ENCODE results near the gene RPL13A. TPM values are rescaled to one million over a fixed set of nuclear protein-coding genes. Genes with fewer than 3 reads are reported as not detected.
"Not testable (repeated sequence)": the region's sequence is repeated elsewhere in the genome, so short reads cannot be mapped to it uniquely, and the experiment has no call there.

The RPL13A gene
- 1,000 to 10,000 TPM; 2,758 to 3,345 (median 3,013) TPM for polyA plus RNA-seq (ENCODE audit: insufficient read length in 3 of 3)
- long read RNA-seq, donor 1, transcript RPL13A-204 (5 exons, 728 nt): minor isoform, 22 of 1,051 reads
- long read RNA-seq, donor 1, transcript RPL13A-201 (8 exons, 1,181 nt): major isoform, 763 of 1,051 reads
- long read RNA-seq, donor 1, transcript RPL13A-214 (8 exons, 1,122 nt): minor isoform, 30 of 1,051 reads
- long read RNA-seq, donor 1, partial matches to known transcripts: 222 of 1,051 reads
- long read RNA-seq, donor 1, other reads (novel, unspliced or antisense): 13 of 1,051 reads
- long read RNA-seq, donor 2, transcript RPL13A-204 (5 exons, 728 nt): minor isoform, 15 of 1,480 reads
- long read RNA-seq, donor 2, transcript RPL13A-214 (8 exons, 1,122 nt): minor isoform, 25 of 1,480 reads
- long read RNA-seq, donor 2, transcript RPL13A-201 (8 exons, 1,181 nt): major isoform, 912 of 1,480 reads
- long read RNA-seq, donor 2, partial matches to known transcripts: 504 of 1,480 reads
- long read RNA-seq, donor 2, other reads (novel, unspliced or antisense): 20 of 1,480 reads
- long read RNA-seq, donor 3, transcript RPL13A-214 (8 exons, 1,122 nt): minor isoform, 26 of 1,057 reads
- long read RNA-seq, donor 3, transcript RPL13A-204 (5 exons, 728 nt): minor isoform, 34 of 1,057 reads
- long read RNA-seq, donor 3, transcript RPL13A-201 (8 exons, 1,181 nt): major isoform, 662 of 1,057 reads
- long read RNA-seq, donor 3, partial matches to known transcripts: 319 of 1,057 reads
- long read RNA-seq, donor 3, other reads (novel, unspliced or antisense): 15 of 1,057 reads
- long read RNA-seq, donor 4, transcript RPL13A-214 (8 exons, 1,122 nt): minor isoform, 25 of 1,384 reads
- long read RNA-seq, donor 4, transcript RPL13A-204 (5 exons, 728 nt): minor isoform, 41 of 1,384 reads
- long read RNA-seq, donor 4, transcript RPL13A-201 (8 exons, 1,181 nt): major isoform, 736 of 1,384 reads
- long read RNA-seq, donor 4, partial matches to known transcripts: 553 of 1,384 reads
- long read RNA-seq, donor 4, other reads (novel, unspliced or antisense): 27 of 1,384 reads
- long read RNA-seq, donor 5, transcript RPL13A-201 (8 exons, 1,181 nt): major isoform, 608 of 843 reads
- long read RNA-seq, donor 5, transcript RPL13A-204 (5 exons, 728 nt): minor isoform, 11 of 843 reads
- long read RNA-seq, donor 5, transcript RPL13A-214 (8 exons, 1,122 nt): minor isoform, 23 of 843 reads
- long read RNA-seq, donor 5, partial matches to known transcripts: 182 of 843 reads
- long read RNA-seq, donor 5, other reads (novel, unspliced or antisense): 17 of 843 reads
- long read RNA-seq, donor 6, transcript RPL13A-201 (8 exons, 1,181 nt): major isoform, 494 of 867 reads
- long read RNA-seq, donor 6, transcript RPL13A-214 (8 exons, 1,122 nt): minor isoform, 14 of 867 reads
- long read RNA-seq, donor 6, transcript RPL13A-204 (5 exons, 728 nt): minor isoform, 46 of 867 reads
- long read RNA-seq, donor 6, partial matches to known transcripts: 301 of 867 reads
- long read RNA-seq, donor 6, other reads (novel, unspliced or antisense): 9 of 867 reads
- long read RNA-seq, donor 7, transcript RPL13A-204 (5 exons, 728 nt): minor isoform, 35 of 1,339 reads
- long read RNA-seq, donor 7, transcript RPL13A-214 (8 exons, 1,122 nt): minor isoform, 32 of 1,339 reads
- long read RNA-seq, donor 7, transcript RPL13A-201 (8 exons, 1,181 nt): major isoform, 809 of 1,339 reads
- long read RNA-seq, donor 7, partial matches to known transcripts: 441 of 1,339 reads
- long read RNA-seq, donor 7, other reads (novel, unspliced or antisense): 20 of 1,339 reads
- long read RNA-seq, donor 8, transcript RPL13A-214 (8 exons, 1,122 nt): minor isoform, 11 of 689 reads
- long read RNA-seq, donor 8, transcript RPL13A-204 (5 exons, 728 nt): minor isoform, 21 of 689 reads
- long read RNA-seq, donor 8, transcript RPL13A-201 (8 exons, 1,181 nt): major isoform, 391 of 689 reads
- long read RNA-seq, donor 8, partial matches to known transcripts: 262 of 689 reads
- long read RNA-seq, donor 8, other reads (novel, unspliced or antisense): 0 of 689 reads
- long read RNA-seq, donor 9, transcript RPL13A-201 (8 exons, 1,181 nt): major isoform, 923 of 1,375 reads
- long read RNA-seq, donor 9, transcript RPL13A-214 (8 exons, 1,122 nt): minor isoform, 33 of 1,375 reads
- long read RNA-seq, donor 9, transcript RPL13A-204 (5 exons, 728 nt): minor isoform, 52 of 1,375 reads
- long read RNA-seq, donor 9, partial matches to known transcripts: 333 of 1,375 reads
- long read RNA-seq, donor 9, other reads (novel, unspliced or antisense): 29 of 1,375 reads
- long read RNA-seq, donor 10, transcript RPL13A-214 (8 exons, 1,122 nt): minor isoform, 12 of 1,262 reads
- long read RNA-seq, donor 10, transcript RPL13A-201 (8 exons, 1,181 nt): major isoform, 637 of 1,262 reads
- long read RNA-seq, donor 10, transcript RPL13A-204 (5 exons, 728 nt): minor isoform, 27 of 1,262 reads
- long read RNA-seq, donor 10, partial matches to known transcripts: 570 of 1,262 reads
- long read RNA-seq, donor 10, other reads (novel, unspliced or antisense): 15 of 1,262 reads
- long read RNA-seq, donor 11, transcript RPL13A-204 (5 exons, 728 nt): minor isoform, 15 of 813 reads
- long read RNA-seq, donor 11, transcript RPL13A-201 (8 exons, 1,181 nt): major isoform, 515 of 813 reads
- long read RNA-seq, donor 11, transcript RPL13A-214 (8 exons, 1,122 nt): minor isoform, 19 of 813 reads
- long read RNA-seq, donor 11, partial matches to known transcripts: 235 of 813 reads
- long read RNA-seq, donor 11, other reads (novel, unspliced or antisense): 29 of 813 reads
- long read RNA-seq, donor 12, transcript RPL13A-201 (8 exons, 1,181 nt): major isoform, 885 of 1,816 reads
- long read RNA-seq, donor 12, transcript RPL13A-214 (8 exons, 1,122 nt): minor isoform, 21 of 1,816 reads
- long read RNA-seq, donor 12, transcript RPL13A-204 (5 exons, 728 nt): minor isoform, 61 of 1,816 reads
- long read RNA-seq, donor 12, partial matches to known transcripts: 816 of 1,816 reads
- long read RNA-seq, donor 12, other reads (novel, unspliced or antisense): 29 of 1,816 reads
- long read RNA-seq, donor 13, transcript RPL13A-201 (8 exons, 1,181 nt): major isoform, 583 of 1,180 reads
- long read RNA-seq, donor 13, transcript RPL13A-204 (5 exons, 728 nt): minor isoform, 20 of 1,180 reads
- long read RNA-seq, donor 13, transcript RPL13A-214 (8 exons, 1,122 nt): minor isoform, 13 of 1,180 reads
- long read RNA-seq, donor 13, partial matches to known transcripts: 548 of 1,180 reads
- long read RNA-seq, donor 13, other reads (novel, unspliced or antisense): 10 of 1,180 reads
- long read RNA-seq, donor 14, partial matches to known transcripts: 384 of 385 reads
- long read RNA-seq, donor 14, other reads (novel, unspliced or antisense): 0 of 385 reads
- long read RNA-seq, donor 15, transcript RPL13A-201 (8 exons, 1,181 nt): major isoform, 1,340 of 2,663 reads
- long read RNA-seq, donor 15, transcript RPL13A-204 (5 exons, 728 nt): minor isoform, 48 of 2,663 reads
- long read RNA-seq, donor 15, transcript RPL13A-214 (8 exons, 1,122 nt): minor isoform, 51 of 2,663 reads
- long read RNA-seq, donor 15, partial matches to known transcripts: 1,173 of 2,663 reads
- long read RNA-seq, donor 15, other reads (novel, unspliced or antisense): 48 of 2,663 reads
- long read RNA-seq, donor 16, transcript RPL13A-201 (8 exons, 1,181 nt): major isoform, 817 of 1,457 reads
- long read RNA-seq, donor 16, transcript RPL13A-204 (5 exons, 728 nt): minor isoform, 41 of 1,457 reads
- long read RNA-seq, donor 16, transcript RPL13A-210 (8 exons, 794 nt): minor isoform, 5 of 1,457 reads
- long read RNA-seq, donor 16, transcript RPL13A-214 (8 exons, 1,122 nt): minor isoform, 38 of 1,457 reads
- long read RNA-seq, donor 16, partial matches to known transcripts: 531 of 1,457 reads
- long read RNA-seq, donor 16, other reads (novel, unspliced or antisense): 22 of 1,457 reads

- peak; percentile 99 for DNase-seq
Measured at GRCh38 chr19:49487277-49488045, at the start of gene RPL13A. RPL13A (plus strand) TSS chr19:49487608; CDS start chr19:49487630, 22 bp downstream.

GRCh38 chr19:49438261-49438660 is 49.1 kb upstream of the RPL13A start:
- no peak for DNase-seq

- DNase-seq: no peak
Measured at GRCh38 chr19:49439836-49440235, 47.6 kb upstream of the RPL13A start.

- no peak for DNase-seq
Measured at GRCh38 chr19:49440439-49441209, 46.8 kb upstream of the RPL13A start.

GRCh38 chr19:49441210-49441959 is 46.0 kb upstream of the RPL13A start, which contains the start of gene SLC17A7:
SLC17A7 (minus strand) TSS chr19:49441527; CDS start chr19:49441379, 148 bp downstream.
- no peak for DNase-seq

GRCh38 chr19:49441960-49442350 is 45.5 kb upstream of the RPL13A start:
- no peak for DNase-seq

- no peak for DNase-seq
Measured at GRCh38 chr19:49442354-49442753, 45.1 kb upstream of the RPL13A start.

- DNase-seq: peak; percentile 81
Measured at GRCh38 chr19:49442771-49443365, 44.5 kb upstream of the RPL13A start.

- peak; percentile 94 for DNase-seq
Measured at GRCh38 chr19:49443366-49444099, 43.9 kb upstream of the RPL13A start.

GRCh38 chr19:49444100-49444700 is 43.2 kb upstream of the RPL13A start:
- DNase-seq: not testable (repeated sequence)

GRCh38 chr19:49445997-49446396 is 41.4 kb upstream of the RPL13A start:
- DNase-seq: no peak
